Measurements from ENCODE around the gene IDH3A. TPM values are rescaled to one million over a fixed set of nuclear protein-coding genes. Genes with fewer than 3 reads are reported as not detected.

Gene IDH3A
- total RNA-seq, 1 experiment from 2014 or later, result 115 TPM

DNA sequence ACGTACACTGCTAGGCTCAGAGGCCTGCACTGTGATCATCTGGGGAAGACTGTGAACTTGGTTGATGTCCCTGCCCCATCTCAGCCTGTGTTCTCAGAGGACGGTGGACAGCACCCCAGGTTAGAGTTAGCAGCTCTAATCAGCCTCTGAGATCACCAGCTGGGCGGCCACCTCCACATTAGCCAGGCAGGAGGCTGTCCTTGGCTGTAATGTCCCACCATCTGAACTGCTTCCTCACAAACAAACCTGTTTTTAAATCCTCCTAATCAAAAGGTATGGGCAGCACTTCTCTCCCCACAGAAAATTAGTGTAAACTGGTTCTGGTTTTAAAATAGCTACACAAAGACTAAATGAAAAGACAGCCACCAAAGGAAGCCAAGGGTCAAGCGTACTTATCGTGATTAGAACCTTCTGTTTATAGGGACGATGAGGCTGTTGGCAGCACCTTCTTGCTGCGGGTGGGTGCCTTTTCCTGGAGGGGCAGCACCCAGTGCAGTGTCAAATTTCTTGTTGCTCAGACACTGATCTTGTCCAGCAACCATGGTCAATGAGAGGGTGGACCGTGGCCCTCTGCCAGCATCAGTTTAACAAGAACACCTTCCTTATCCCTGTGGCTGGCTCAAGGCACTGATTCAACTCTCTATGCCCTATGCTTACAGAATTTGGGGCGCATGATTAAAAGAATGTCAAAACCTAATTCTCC, 60.6 kb downstream of the IDH3A start:
- H3K4me3 ChIP-seq (replicated peaks in 1 of 2; ENCODE audit: low read depth in 1 of 2, low read length in 2 of 2), result no peak overlapping the region
- H3K27ac ChIP-seq (ENCODE audit: low read depth, low read length), result no peak overlapping the region; the same call in 1 of the 2 replicates
- DNase-seq (ENCODE audit: low read depth, low spot score) (no peak), ATAC-seq (no peak)
- intact Hi-C loops (cut with micrococcal nuclease), result no loop called here
- H3K9me3 ChIP-seq (ENCODE audit: control insufficient read depth in 1 of 2, insufficient read depth in 1 of 2, low read depth in 1 of 2, low read length in 2 of 2), result no peaks in the 10 kb centered on the region
- RAD21 ChIA-PET (ENCODE audit: low non-redundant PET in 1 of 2, low total read pairs in 2 of 2, uncharacterized antibody in 2 of 2, unreplicated experiment in 2 of 2), result no interaction called here
- no peaks in the 10 kb centered on the region for H3K36me3 ChIP-seq (ENCODE audit: control insufficient read depth in 1 of 2, insufficient read depth in 2 of 2, low read length in 2 of 2)
- POLR2A ChIA-PET, result no interaction called here
- no peaks in the 10 kb centered on the region for H4K20me1 ChIP-seq (ENCODE audit: insufficient read depth)
- H3K4me2 ChIP-seq (ENCODE audit: low read length), result peak overlapping the region; percentile 4
- TF ChIP-seq POLR2A (IDR thresholded peaks at IDR 0.05; ENCODE audit: borderline replicate concordance, extremely low read depth, insufficient read depth, insufficient read length), result no peak
- no peak for TF ChIP-seq CBX3 (IDR thresholded peaks at IDR 0.05; ENCODE audit: low read depth)
- TF ChIP-seq SP1 (IDR thresholded peaks at IDR 0.05; ENCODE audit: low read depth), result 0 out of 2 replicates have a peak, but pooled peaks have one; percentile 29
- H2AFZ ChIP-seq (ENCODE audit: low read depth, low read length, poor library complexity, severe bottlenecking), result no peak overlapping the region
- H3K4me1 ChIP-seq (ENCODE audit: control insufficient read depth in 1 of 2, insufficient read depth in 2 of 2, low read length in 2 of 2), result peaks cover 32 to 69% of the 10 kb centered on the region in 2 experiments
- H3K79me2 ChIP-seq (ENCODE audit: insufficient read depth, low read length), result no peaks in the 10 kb centered on the region
- no peaks in the 10 kb centered on the region for H3K9me2 ChIP-seq (ENCODE audit: insufficient read depth)
- no peaks in the 10 kb centered on the region for H3K27me3 ChIP-seq (ENCODE audit: insufficient read depth, low read length)
- BruUV-seq (replicated peaks), result no TSS peak
- CTCF ChIA-PET, result interaction anchor here (2.6 kb wide), 1 partner anchor 14 kb away, joined by 12 read pairs; no protein-coding TSS in a partner anchor
- H3K9ac ChIP-seq (ENCODE audit: low read length), result no peak overlapping the region

DNA sequence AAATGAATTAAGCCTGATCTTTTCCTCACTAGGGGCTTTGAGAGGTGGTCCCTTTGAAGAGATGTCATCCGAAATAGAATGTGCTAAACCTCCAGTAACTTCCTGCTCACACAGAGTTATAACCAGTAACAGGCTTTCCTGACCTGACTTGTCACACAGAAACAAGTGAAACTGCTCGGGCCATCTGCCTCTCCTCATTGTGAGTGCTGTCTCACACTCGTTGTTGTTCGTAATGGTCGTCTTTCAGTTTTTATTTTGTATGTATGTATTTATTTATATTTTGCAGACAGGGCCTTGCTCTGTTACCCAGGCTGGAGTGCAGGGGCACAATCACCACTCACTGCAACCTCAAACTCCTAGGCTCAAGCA, 61.2 kb downstream of the IDH3A start:
- no peak overlapping the region for H2AFZ ChIP-seq (ENCODE audit: low read depth, low read length, poor library complexity, severe bottlenecking)
- peaks cover 34 to 74% of the 10 kb centered on the region in 2 experiments for H3K4me1 ChIP-seq (ENCODE audit: control insufficient read depth in 1 of 2, insufficient read depth in 2 of 2, low read length in 2 of 2)
- no peak overlapping the region for H3K4me3 ChIP-seq (replicated peaks in 1 of 2; ENCODE audit: low read depth in 1 of 2, low read length in 2 of 2)
- H3K9me3 ChIP-seq (ENCODE audit: control insufficient read depth in 1 of 2, insufficient read depth in 1 of 2, low read depth in 1 of 2, low read length in 2 of 2), result no peaks in the 10 kb centered on the region
- TF ChIP-seq, protein P1, sequence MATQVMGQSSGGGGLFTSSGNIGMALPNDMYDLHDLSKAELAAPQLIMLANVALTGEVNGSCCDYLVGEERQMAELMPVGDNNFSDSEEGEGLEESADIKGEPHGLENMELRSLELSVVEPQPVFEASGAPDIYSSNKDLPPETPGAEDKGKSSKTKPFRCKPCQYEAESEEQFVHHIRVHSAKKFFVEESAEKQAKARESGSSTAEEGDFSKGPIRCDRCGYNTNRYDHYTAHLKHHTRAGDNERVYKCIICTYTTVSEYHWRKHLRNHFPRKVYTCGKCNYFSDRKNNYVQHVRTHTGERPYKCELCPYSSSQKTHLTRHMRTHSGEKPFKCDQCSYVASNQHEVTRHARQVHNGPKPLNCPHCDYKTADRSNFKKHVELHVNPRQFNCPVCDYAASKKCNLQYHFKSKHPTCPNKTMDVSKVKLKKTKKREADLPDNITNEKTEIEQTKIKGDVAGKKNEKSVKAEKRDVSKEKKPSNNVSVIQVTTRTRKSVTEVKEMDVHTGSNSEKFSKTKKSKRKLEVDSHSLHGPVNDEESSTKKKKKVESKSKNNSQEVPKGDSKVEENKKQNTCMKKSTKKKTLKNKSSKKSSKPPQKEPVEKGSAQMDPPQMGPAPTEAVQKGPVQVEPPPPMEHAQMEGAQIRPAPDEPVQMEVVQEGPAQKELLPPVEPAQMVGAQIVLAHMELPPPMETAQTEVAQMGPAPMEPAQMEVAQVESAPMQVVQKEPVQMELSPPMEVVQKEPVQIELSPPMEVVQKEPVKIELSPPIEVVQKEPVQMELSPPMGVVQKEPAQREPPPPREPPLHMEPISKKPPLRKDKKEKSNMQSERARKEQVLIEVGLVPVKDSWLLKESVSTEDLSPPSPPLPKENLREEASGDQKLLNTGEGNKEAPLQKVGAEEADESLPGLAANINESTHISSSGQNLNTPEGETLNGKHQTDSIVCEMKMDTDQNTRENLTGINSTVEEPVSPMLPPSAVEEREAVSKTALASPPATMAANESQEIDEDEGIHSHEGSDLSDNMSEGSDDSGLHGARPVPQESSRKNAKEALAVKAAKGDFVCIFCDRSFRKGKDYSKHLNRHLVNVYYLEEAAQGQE (IDR thresholded peaks at IDR 0.05; ENCODE audit: low read depth), result no peak
- no peak for TF ChIP-seq SP1 (IDR thresholded peaks at IDR 0.05; ENCODE audit: low read depth)
- no peak overlapping the region for H3K27ac ChIP-seq (ENCODE audit: low read depth, low read length)
- no peaks in the 10 kb centered on the region for H3K27me3 ChIP-seq (ENCODE audit: insufficient read depth, low read length)
- H4K20me1 ChIP-seq (ENCODE audit: insufficient read depth), result no peaks in the 10 kb centered on the region
- intact Hi-C loops (cut with micrococcal nuclease), result no loop called here
- ChIA-PET RAD21 (ENCODE audit: low non-redundant PET in 1 of 2, low total read pairs in 2 of 2, uncharacterized antibody in 2 of 2, unreplicated experiment in 2 of 2) (no interaction called here), POLR2A (no interaction called here), CTCF (interaction anchor here (2.6 kb wide), 1 partner anchor 15 kb away, joined by 12 read pairs; no protein-coding TSS in a partner anchor)
- no peak for DNase-seq (ENCODE audit: low read depth, low spot score)
- BruUV-seq (replicated peaks), result no TSS peak
- H3K9me2 ChIP-seq (ENCODE audit: insufficient read depth), result no peaks in the 10 kb centered on the region
- H3K9ac ChIP-seq (ENCODE audit: low read length), result no peak overlapping the region
- no peaks in the 10 kb centered on the region for H3K36me3 ChIP-seq (ENCODE audit: control insufficient read depth in 1 of 2, insufficient read depth in 2 of 2, low read length in 2 of 2)
- no peaks in the 10 kb centered on the region for H3K79me2 ChIP-seq (ENCODE audit: insufficient read depth, low read length)
- H3K4me2 ChIP-seq (ENCODE audit: low read length), result peak overlapping the region; percentile 4
- ATAC-seq, result no peak
